ENCODE measurements around the gene ARMC7.
"Not testable (repeated sequence)": the region's sequence is repeated elsewhere in the genome, so short reads cannot be mapped to it uniquely, and the experiment has no call there.

Gene ARMC7

DNA sequence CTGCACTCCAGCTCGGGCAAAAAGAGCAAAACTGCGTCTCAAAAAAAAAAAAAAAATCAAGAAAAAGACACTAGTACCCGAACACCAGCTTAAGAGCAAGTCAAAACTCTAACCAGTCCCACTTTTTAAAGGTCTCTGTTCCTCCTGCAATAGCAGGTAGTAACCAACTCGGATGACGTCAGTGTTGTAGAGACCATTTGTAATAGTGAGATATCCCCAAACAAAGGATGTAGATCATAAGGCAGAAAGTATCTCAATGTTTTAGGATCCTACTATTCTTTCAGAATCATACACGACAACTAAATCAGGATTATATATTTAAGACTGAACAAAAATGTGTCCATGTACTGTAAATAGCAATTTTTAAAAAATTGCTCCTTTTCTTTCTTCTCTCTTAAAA lies 42.2 kb downstream of the ARMC7 start:
- in situ Hi-C loops (cut with MboI; ENCODE audit: low sequenced_read_pairs), result no loop called here

- in situ Hi-C loops (cut with MboI; ENCODE audit: low sequenced_read_pairs), result no loop called here
Observed at GRCh38 chr17:75152523-75152921, 42.8 kb downstream of the ARMC7 start.

- in situ Hi-C loops (cut with MboI; ENCODE audit: low sequenced_read_pairs), result no loop called here
Observed at GRCh38 chr17:75152922-75153779, 43.4 kb downstream of the ARMC7 start.

GRCh38 chr17:75153780-75154194 lies 44.0 kb downstream of the ARMC7 start:
- in situ Hi-C loops (cut with MboI; ENCODE audit: low sequenced_read_pairs), result no loop called here

GRCh38 chr17:75154195-75155106 lies 44.7 kb downstream of the ARMC7 start, which contains the start of gene JPT1:
TSS of gene JPT1 (minus strand) at chr17:75154512. CDS start at chr17:75154397, 115 bp downstream.
- in situ Hi-C loops (cut with MboI; ENCODE audit: low sequenced_read_pairs), result no loop called here

- in situ Hi-C loops (cut with MboI; ENCODE audit: low sequenced_read_pairs), result no loop called here
Observed at GRCh38 chr17:75155191-75155601, 45.4 kb downstream of the ARMC7 start.

GRCh38 chr17:75158480-75158879 lies 48.7 kb downstream of the ARMC7 start:
- in situ Hi-C loops (cut with MboI; ENCODE audit: low sequenced_read_pairs), result not testable (repeated sequence)

DNA sequence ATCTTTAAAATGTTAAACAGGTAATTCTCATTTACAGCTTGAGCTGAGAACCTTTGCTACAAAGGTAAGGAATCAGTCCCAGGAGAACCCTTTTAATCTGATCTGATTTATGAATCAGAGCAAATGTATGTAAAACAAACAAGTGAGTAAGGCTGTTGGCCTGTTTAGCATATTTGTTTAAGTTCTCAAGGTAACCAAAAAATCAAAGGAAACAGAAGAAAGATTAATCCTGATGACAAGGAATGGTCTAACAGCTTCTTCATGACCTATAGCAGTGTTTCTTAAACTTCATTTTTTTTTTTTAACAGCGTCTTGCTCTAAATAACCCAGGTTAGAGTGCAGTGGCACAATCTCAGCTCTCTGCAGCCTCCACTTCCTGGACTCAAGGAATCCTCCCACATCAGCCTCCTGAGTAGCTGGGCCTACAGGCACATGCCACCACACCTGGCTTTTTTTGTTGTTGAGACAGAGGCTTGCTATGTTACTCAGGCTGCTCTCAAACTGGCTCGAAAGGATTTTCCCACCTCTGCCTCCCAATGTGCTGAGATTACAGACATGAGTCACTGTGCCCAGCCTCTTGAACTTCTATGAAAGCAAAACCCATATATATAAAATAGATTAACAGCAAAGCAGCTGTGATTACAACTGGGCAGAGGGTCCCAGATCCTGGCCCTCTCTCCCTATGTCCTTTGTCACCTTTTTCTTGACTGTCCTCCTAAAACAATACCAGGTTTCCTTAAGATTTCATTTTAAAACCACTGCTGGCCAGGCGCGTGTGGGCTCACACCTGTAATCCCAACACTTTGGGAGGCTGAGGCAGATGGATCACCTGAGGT lies 49.6 kb downstream of the ARMC7 start:
- in situ Hi-C loops (cut with MboI; ENCODE audit: low sequenced_read_pairs), result no loop called here

- in situ Hi-C loops (cut with MboI; ENCODE audit: low sequenced_read_pairs), result no loop called here
Observed at GRCh38 chr17:75160211-75160610, 50.4 kb downstream of the ARMC7 start.

DNA sequence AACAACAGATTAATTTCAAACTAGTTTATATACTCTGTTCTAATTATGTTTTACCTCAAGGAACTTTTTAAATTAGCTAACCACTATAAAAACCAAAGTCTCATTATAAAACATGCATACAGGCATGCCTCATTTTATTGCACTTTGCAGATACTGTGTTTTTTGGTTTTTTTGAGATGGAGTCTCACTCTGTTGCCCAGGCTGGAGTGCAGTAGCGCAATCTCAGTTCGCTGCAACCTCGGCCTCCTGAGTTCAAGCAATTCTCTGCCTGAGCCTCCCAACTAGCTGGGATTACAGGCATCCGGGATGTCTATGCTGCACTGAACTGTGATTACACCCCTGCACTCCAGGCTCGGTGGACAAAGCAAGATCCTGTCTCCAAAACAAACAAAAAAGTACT lies 53.3 kb downstream of the ARMC7 start:
- in situ Hi-C loops (cut with MboI; ENCODE audit: low sequenced_read_pairs), result no loop called here

DNA sequence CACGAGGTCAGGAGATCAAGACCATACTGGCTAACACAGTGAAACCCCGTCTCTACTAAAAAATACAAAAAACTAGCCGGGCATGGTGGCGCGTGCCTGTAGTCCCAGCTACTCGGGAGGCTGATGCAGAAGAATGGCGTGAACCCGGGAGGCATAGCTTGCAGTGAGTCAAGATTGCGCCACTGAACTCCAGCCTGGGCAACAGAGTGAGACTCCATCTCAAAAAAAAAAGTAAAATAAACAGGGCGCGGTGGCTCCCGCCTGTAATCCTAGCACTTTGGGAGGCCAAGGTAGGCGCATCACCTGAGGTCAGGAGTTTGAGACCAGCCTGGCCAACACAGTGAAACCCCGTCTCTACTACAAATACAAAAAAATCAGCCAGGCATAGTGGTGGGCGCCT lies 54.8 kb downstream of the ARMC7 start:
- in situ Hi-C loops (cut with MboI; ENCODE audit: low sequenced_read_pairs), result not testable (repeated sequence)

- in situ Hi-C loops (cut with MboI; ENCODE audit: low sequenced_read_pairs), result no loop called here
Observed at GRCh38 chr17:75168998-75169397, 59.2 kb downstream of the ARMC7 start.

DNA sequence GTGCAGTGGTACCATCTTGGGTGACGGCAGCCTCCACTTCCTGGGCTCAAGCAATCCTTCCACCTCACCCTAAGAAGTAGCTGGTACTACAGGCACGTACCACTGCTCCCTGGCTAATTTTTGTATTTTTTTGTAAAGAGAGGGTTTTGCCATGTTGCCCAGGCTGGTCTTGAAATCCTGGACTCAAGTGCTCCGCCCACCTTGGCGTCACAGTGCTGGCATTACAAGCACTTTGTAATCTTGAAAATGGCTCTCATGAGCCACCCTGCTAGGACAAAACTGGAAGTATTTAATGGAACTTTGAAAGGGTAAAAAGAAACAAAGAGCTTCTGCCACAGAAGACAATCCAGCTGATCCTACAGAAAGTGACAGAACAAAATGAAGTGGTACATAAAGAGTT lies 63.8 kb downstream of the ARMC7 start:
- in situ Hi-C loops (cut with MboI; ENCODE audit: low sequenced_read_pairs), result no loop called here

- in situ Hi-C loops (cut with MboI; ENCODE audit: low sequenced_read_pairs), result no loop called here
Observed at GRCh38 chr17:75174996-75175395, 65.2 kb downstream of the ARMC7 start.

- in situ Hi-C loops (cut with MboI; ENCODE audit: low sequenced_read_pairs), result no loop called here
Observed at GRCh38 chr17:75176625-75177024, 66.9 kb downstream of the ARMC7 start.

DNA sequence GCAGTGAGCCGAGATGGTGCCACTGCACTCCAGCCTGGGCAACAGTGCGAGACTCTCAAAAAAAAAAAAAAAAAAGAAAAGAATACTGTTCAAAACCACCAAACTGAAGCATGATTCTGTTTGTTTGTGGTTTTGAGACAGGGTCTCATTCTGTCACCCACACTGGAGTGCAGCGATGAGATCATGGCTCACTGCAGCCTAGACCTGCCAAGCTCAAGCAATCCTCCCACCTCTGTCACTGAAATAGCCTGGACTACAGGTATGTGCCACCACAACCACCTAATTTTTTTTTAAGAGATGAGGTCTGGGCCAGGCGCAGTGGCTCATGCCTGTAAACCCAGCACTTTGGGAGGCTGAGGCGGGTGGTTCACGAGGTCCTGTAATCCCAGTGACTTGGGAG lies 68.7 kb downstream of the ARMC7 start:
- in situ Hi-C loops (cut with MboI; ENCODE audit: low sequenced_read_pairs), result no loop called here

Measured in HL-60/S4 treated with phorbol 12-myristate 13-acetate at 8.2 ng/mL for 4 days and 3 days (cell line).